Pons (tissue), 1 donor: ENCODE results near the gene CAMK1.

Experiments used
- DNase-seq: peaks from one replicate; pipeline ENCODE4 v3.0.0-alpha.2; 2016; ENCODE audit warnings: low spot score

The CAMK1 gene

DNA sequence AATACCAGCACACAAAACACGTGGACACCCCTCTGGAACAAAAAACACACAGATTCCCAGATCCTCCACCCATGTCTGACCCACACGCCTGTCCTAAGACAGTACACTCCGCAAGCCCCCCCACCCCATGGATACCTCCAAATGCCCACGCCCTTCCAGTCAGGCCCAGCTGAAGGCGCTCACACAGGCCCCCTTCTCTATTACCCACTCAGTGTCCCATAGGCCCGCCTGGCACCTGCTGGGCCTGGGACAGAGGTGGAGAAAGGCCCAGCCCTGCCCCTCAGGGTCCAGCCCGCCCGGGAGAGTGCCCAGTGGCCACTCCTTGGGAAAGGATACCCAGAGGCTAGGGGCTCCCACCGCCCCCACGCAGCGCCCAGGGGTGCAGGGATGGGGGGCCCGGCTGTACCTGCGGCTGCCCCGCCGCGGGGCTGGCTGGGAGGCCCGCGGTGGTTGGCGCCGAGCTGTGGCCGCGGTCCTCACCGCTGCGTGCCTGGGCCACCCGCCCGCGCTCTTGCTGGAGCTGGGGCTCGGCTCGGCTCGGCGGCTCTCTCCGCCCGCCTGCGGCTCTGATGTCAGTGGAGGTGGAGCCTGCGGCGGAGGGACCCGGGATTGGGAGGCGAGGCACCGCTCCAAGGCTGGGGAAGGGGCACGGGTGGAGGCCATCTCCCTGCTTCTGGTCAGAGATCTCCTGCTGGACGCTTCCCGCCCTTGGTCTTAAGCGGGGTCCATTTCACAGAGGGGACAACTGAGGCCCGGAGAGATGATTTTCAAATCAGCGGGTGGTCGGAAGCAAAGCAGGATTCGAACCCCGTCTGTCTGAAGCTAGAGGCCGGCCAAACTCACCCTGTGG is at the start of gene CAMK1:
Gene CAMK1 (minus strand): TSS at position 522 of the 850 bp plus-strand sequence. CDS start 2,198 bp downstream, outside the sequence.
- DNase-seq = no peak

DNA sequence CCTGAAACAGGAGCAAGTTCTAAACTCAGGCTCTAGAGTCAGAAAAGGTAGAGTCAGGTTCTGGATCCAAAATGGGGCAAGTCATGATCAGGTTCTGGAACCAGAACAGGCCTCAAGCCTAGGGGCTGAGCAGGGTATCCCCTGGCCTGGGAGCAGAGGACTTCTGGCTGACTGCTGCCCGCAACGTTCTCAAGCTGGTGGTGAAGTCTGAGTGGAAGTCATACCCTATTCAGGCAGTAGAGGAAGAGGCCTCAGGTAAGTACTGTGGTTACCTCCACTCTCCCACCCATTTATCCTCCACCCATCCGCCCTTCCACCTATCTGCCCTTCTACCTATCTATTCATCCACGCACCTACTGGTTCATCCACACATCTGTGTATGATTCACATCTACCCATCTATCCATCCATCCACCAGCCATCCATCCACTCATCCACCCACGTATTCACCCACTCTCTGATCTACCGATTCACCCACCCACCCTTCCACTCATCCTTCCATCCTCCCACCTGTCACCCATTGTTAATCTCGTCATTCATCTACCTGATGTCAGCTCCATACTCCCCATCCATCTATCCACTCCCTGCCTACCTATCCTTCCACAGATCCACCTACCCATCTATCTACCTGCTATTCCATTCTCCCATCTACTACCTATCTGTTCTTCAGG is 49.1 kb upstream of the CAMK1 start:
- no peak for DNase-seq

DNA sequence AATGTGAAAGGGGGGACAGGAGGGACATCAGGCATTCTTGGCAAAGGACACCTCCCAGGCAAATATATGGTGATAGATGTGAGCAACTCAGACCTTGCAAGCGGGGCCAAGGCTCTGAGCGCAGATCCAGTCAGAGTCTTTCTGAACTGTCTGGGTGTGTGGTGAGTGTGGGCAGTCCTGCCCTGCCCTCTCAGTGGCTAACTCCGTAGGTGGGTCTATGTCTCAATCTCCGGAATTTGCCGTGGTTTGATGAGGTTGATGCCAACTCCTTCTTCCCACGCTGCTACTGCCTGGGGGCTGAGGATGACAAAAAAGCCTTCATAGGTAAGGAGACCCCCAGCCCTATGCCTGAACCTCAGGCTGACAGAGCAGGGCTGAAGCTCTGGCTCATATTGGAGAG is 47.7 kb upstream of the CAMK1 start:
- no peak for DNase-seq

DNA sequence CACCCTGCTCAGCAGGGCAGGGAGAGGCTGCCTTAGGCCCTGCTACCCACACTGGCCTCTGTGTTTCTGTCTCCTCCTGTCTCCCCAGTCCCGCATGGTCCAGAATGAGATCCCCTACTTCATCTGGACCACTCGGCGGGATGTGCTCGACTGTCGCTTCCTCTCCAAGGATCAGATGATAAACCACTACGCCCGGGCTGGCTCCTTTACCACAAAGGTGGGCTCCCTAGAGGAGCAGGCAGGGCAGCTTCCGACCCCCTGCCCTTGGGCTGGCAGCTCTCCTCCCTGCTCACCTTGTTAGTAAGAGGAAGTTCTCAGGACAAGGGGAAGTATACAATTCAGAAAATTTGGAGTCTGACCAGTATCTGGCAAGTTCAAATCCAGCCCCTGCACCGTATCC is 46.2 kb upstream of the CAMK1 start:
- DNase-seq = no peak

DNA sequence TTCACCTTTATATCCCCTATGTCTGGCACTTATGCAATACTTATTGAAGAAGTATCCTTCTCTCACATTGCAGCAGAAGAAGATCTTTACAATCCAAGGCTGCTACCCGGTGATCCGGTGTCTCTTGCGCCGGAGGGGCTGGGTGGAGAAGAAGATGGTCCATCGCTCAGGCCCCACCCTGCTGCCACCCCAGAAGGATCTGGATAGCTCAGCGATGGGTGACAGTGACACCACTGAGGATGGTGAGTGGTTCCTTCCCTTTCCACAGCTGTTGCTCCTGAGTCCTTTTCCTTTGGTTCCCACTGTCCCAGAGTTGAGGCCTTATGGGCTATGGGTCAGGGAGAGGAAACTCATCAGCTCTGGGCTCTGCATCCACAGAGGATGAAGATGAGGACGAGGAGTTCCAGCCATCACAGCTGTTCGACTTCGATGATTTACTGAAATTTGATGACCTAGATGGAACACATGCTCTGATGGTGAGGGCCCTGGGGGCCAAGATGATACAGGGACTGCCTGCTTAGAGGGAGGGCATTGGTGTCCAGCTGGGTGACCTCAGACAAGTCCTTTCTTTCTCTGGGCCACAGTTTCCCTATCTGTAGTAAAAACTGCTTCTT is 43.2 kb upstream of the CAMK1 start:
- no peak for DNase-seq

DNA sequence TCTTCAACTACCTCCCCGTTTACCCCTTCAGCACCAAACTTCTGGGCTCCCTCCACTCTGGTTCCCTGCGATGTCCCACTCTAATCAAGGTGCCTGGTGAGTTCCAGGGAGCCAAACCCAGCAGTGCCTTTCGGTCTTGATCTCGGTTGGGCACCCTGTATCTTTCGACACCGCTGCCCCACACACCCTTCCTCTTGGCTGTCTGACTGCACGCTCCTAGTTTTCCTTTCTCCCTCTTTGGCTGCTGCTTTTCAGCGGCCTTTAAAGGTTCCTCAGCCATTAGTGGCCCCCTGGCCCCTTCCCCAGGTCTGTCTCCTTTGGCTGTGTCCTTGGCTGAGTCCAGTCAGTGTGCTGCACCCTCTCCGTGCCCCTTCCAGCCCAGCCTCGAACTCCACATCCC is 41.1 kb upstream of the CAMK1 start:
- DNase-seq = no peak

DNA sequence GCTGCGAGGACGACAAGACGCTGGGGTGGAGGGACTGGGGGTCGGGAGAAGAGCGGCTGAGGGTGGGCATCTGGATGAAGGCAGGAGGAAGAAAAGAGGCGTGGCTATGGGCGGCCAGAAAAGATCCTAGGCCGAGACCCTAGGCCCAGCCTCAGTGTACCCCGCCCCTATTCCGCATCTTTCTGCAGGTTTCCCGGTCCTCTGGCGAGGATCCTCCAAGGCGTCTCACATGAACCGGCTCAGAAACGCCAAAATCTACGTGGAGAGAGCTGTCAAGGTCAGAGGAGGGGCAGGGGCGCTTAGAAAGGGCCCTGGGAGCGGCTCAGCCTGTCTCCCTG is 40.7 kb upstream of the CAMK1 start:
- no peak for DNase-seq

DNA sequence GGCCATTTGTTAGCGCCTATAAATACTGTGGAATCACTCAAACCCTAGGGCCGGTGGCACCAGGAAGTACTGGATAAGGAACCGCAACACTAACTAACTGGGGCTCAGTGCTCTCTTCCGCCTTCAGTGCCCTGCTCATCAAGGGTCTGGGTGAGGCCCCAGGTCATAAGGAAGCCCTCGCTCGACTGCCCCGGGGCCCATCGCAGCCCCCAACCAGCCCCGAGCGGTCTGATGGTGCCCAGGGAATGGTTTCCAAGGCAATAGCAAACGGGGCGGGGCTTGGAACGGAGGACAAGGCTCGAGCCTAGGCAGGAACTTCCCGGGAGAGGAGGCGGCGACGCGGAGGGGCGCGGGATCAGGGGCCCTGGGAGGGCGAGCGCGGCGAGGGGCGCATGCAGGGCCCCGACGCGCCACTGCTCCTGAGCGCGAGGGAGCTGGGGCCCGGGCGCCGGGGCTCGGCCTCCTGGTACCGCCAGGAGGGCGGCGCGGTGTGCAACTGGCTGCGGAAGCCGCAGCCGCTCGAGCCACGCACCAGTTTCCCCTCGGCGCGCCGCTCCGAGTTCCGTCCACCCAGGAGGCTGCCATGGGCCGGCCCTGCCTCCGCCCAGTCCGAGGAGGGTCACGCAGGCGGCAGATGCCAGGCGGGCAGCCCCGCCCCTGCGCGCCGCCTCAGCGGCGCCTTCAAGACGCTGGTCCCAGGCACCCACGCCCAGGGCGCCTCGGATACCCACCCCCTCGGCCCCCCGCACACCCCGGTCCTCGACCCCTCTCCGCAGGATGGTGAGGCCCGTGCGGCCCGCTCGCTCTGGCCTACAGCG is 40.1 kb upstream of the CAMK1 start, which contains the start of gene TTLL3:
Gene TTLL3 (plus strand): TSS at position 648 of the 818 bp plus-strand sequence. CDS start 400 bp downstream, outside the sequence.
- DNase-seq = peak; percentile 59

DNA sequence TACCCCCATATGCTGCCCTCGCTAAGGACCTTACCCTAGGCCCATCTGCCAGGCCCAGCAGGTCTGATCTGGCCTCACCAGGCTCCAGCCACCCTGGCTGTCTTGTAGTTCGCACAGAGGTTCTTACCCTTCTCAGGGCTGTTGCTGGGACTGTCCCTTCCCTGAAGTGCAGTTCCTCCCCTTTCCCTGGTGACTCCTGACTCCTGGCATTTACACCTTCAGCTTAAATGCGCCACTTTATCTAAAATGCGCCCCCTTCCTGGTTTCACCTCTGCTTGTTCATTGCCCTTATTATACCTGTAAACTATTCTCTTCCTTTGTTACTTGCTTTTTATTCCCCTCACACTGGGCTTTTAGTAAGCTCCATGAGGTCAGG is 39.5 kb upstream of the CAMK1 start:
- DNase-seq = no peak

DNA sequence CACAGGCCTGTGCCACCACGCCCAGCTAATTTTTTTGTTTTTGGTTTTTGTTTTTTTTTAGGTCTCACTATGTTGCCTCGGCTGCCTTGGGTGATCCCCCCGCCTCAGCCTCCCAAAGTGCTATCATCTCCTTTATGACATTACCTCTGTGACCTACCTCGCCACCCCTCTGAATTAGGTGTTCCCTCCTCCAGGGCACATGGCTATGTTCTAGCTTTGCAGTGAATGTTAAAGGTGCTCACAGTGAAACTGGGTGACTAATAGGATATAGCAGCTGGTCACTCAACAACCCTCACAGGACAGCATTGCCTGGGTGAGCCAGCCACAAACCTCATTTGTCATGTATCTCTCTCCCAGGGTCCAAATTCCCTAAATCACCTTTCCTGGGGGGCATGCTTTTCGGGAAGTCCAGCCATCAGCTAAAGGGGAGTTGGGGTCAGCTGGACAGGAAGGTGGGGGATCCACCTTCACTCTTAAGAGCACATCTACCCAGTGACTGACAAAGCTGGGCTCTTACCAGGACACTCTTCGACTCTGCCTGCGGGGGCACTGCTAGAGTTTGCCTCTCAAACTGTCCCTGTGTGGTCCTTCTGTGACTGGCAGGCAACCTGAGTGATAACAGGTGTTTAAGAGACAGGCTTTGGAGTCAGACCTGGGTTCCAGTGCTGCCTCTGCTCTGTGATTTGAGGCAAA is 38.7 kb upstream of the CAMK1 start:
- no peak for DNase-seq

DNA sequence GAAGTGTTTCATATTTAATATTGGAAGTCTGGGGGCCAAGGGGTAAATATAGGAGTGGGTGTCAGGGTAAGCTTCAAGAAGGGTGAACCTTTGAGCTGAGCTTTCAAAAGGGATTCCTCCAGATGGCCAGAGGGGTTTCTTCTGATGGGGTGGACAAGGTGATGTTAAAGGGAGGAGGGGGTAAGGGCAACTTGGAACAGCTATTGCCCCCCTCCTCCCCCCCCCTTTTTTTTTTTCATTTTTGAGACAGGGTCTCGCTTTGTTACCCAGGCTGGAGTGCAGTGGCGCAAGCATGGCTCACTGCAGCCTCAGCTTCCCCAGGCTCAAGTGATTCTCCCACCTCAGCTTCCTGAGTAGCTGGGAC is 38.2 kb upstream of the CAMK1 start:
- no peak for DNase-seq

DNA sequence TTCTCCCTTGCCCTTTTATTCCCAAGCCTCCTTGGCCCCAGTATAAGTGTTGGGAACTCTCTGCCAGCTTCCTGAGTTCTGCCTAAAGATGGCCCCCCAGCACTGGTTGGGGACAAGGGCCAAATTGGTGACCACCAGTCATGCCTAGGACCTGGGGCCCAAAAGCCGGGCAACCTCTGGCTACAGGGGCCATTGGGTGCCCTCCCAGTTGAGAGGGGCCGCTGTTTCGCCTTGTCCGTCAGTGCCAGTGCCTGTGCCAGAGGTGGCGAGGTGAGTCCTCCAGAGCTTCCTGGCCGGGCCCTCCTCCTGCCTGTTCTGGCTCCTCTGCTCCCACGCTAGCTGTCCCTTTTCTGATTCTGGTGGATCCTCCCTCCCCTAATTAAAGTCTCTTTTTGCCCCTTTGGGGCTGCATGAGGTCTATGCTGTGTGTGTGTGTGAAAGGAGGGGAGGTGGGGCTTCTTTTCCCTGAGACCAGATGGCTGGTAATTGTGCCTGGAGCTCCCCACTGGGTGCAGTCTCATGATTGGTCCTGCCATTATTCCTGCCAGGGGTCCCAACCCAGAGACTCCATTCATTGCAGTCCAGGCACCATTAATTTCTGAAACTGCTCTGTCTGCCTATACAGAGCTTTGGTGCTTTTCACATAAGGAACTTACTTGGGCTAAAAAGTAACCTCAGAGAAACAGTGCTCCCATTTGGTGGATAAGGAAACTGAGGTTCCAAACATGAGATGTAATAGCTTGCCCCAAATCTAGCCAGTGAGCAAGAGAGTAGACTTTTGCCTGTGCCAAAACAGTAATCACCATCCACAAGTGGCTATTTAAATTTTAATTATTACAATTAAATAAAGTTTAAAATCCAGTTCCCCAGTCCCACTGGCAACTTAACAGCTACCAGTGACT is 37.2 kb upstream of the CAMK1 start:
- DNase-seq = no peak

DNA sequence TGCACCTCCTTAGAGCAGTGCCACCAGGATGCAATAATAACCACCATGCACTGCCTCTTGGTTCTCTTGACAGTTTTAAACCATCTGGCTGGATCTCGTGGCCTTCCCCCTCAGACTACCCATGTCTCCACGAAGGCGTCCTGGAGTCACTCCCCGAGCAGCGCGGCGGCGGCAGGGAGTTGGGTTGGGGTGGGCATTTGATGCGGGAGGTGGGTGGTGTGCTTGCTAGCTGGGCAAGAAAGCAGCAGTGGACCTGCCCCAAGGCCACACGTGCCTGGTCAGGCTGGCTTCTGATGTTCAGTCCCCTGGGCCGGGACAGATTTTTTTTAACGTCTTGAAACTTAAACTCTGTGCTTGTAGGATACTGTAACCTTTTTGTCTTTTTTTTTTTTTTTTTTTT is 36.4 kb upstream of the CAMK1 start:
- no peak for DNase-seq

DNA sequence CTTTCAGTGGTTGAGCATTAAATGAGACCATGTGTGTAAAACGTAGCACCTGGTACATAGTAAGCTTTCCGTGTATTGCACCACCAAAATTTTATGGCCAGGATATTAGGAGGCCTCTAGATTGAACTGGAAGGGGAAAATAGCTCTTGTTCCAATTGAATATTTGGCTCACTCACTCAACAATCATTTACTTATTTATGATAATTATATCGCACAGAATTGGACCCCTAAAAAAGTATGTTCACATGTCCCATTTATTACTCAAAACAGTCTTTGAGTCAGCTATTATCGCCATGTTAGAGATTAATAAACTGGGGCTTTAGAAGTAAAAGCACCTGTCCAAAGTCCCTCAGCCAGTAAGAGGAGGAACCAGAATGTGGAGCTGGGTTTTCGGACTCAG is 35.2 kb upstream of the CAMK1 start:
- no peak for DNase-seq

DNA sequence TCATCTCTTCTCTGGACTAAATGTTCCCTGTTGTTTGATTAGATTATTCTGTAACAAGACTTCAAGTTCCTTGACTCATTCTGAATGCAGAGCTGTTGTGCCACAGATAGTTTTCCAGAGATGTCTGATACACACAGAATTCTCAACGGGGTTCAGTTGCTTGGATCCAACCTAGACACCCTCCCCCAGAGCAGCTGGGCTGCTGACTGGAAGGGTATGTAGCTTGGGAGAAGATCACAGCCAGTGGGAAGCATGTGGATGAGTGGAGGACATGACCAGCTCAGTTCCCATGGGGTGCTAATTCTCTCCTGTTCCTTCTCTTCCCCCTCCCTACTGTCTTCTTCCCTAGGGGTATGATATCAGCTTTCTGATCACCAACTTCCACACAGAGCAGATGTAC is 33.7 kb upstream of the CAMK1 start:
- no peak for DNase-seq

DNA sequence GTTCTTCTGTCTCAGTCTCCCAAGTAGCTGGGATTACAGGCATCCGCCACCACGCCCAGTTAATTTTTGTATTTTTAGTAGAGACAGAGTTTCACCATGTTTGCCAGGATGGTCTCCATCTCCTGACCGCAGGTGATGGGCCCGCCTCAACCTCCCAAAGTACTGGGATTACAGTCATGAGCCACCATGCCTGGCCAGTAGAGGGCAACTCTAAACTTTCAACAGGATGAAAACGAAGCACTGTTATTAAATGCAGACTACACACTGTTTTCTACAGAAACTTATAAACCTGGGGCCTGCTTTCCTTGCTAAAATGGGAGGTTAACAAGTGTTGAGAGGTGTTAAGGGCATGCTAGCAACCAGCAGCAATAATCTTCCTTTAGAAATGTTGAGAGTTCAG is 30.8 kb upstream of the CAMK1 start:
- DNase-seq = no peak

DNA sequence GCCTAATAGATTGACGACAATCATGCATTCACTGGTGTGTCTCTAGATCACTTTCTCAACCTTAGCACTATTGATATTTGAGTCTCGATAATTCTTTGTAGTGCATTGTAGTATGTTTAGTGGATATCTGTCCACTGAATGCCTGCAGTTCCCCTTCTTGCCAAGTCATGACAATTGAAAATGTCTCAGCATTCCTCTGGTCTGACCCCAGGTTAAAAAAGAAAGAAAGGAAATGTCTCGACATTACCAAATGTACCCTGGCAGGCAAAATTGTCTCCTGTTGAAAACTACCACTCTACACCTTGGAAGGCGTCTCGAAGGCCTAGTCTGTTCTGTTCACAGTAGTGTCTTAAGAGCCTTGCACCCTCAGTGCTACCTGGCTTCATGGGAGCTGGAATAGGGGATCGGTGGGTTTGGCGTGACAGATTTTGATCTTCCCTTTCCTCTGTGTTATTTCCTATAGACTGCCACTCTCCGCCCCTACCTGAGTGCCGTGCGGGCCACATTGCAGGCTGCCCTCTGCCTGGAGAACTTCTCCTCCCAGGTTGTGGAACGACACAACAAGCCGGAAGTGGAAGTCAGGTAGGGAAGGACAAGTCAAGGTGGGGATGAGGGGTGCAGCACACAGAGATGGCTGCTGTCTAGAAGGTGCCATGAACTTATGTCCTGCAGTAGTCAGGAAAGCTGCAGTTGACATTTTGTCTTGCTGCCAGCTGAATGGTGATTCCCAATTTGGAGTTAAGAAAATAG is 27.6 kb upstream of the CAMK1 start:
- no peak for DNase-seq

DNA sequence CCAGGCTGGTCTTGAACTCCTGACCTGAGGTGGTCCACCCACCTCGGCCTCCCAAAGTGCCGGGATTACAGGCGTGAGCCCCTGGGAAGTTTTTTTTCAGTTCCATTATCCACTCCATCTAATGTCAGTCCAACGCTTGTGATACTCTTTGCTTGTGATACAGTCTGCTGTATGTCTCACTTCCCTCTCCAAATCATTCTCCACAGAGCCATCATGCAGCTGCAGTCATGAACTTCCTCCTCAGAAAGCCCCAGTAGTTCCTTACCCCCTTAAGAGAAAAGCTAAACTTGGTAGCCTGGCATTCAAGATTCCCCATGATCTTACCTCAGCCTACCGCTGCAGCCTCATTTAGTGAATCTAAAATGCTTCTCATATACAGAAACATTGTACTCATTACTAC is 25.5 kb upstream of the CAMK1 start:
- DNase-seq = peak; percentile 53

DNA sequence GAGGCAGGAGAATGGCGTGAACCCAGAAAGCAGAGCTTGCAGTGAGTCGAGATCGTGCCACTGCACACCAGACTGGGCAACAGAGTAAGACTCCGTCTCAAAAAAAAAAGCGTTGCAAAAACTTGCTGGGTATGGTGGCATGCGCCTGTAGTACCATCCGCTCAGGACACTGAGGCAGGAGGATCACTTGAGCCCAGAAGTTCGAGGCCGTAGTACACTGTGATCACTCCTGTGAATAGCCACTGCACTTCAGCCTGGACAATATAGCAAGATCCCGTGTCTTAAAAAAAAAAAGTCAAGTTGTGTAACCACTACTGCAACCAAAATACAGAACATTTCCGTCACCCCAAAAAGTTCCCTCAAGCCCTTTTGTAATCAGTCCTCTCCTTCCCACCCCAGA is 24.7 kb upstream of the CAMK1 start:
- no peak for DNase-seq

DNA sequence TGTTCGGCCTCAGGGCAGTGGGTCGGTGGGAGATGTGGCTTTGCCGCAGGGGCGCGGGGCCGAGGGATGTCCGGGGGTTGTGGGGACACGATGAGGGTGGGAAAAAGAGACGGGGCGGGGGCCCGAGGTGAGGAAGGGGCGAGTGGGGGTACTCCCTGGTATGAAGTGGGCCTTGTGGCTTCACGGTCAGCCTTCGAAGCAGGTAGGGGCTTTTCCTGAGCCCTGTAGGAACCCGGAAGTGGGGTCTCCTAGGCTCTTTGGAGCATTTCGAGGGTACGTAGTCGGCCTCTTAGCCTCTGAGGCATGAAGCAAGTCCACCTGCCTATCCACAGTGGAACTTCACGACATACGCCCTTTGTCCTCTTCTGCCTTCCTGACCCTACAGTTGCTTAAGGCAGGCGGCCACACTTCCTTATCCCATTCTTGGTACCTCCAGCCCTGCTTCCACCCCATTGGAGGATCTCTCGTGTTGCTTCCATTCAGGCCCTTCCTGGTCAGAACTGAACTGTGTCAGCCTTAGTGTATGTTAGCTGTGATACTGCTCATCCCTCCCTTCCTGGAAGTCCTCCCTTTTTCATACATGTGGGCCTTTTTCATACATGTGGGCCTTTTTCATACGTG is 23.5 kb upstream of the CAMK1 start:
- DNase-seq = no peak
